ENCODE data around the gene GULP1.

GRCh38 chr2:188272121-188272520 lies 19.6 kb upstream of the GULP1 start:
- TF ChIP-seq, protein P1, sequence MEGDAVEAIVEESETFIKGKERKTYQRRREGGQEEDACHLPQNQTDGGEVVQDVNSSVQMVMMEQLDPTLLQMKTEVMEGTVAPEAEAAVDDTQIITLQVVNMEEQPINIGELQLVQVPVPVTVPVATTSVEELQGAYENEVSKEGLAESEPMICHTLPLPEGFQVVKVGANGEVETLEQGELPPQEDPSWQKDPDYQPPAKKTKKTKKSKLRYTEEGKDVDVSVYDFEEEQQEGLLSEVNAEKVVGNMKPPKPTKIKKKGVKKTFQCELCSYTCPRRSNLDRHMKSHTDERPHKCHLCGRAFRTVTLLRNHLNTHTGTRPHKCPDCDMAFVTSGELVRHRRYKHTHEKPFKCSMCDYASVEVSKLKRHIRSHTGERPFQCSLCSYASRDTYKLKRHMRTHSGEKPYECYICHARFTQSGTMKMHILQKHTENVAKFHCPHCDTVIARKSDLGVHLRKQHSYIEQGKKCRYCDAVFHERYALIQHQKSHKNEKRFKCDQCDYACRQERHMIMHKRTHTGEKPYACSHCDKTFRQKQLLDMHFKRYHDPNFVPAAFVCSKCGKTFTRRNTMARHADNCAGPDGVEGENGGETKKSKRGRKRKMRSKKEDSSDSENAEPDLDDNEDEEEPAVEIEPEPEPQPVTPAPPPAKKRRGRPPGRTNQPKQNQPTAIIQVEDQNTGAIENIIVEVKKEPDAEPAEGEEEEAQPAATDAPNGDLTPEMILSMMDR (IDR thresholded peaks at IDR 0.05; ENCODE audit: borderline replicate concordance, extremely low read depth, low read length, poor library complexity, severe bottlenecking), result no peak
- no peak for TF ChIP-seq EZH2 (IDR thresholded peaks at IDR 0.05; ENCODE audit: borderline replicate concordance, low read depth, low read length, severe bottlenecking)

Data from DND-41 (cell line).